CD4-positive, alpha-beta T cell treated with Interleukin-15 for 1 hour (primary cell): ENCODE results near the gene TANGO6.
"Not testable (repeated sequence)": the region's sequence is repeated elsewhere in the genome, so short reads cannot be mapped to it uniquely, and the experiment has no call there.

Source experiments
- DNase-seq: peaks from one replicate; pipeline ENCODE4 v3.0.0-alpha.2; 2020

Gene TANGO6

GRCh38 chr16:69124961-69125360, 281.6 kb downstream of the TANGO6 start:
- DNase-seq = not testable (repeated sequence)

DNA sequence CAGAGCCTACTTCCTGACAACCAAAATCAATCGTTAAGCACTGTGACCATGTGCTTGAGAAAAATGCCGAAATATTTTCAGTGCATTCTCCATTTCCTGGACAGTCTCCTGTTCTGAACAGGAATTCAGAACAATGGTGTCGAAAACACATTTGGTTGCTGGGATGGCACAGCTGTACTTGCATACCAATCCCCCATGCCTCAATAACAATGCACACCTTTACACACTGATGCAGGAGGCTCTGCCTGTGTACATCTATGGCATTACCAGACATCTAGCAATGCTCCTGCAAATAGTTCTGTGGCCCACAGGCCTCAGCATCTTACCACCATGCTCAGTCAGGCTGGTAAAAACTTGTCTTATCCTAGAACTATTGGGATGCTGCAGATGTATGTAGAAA, 282.9 kb downstream of the TANGO6 start:
- DNase-seq = no peak

DNA sequence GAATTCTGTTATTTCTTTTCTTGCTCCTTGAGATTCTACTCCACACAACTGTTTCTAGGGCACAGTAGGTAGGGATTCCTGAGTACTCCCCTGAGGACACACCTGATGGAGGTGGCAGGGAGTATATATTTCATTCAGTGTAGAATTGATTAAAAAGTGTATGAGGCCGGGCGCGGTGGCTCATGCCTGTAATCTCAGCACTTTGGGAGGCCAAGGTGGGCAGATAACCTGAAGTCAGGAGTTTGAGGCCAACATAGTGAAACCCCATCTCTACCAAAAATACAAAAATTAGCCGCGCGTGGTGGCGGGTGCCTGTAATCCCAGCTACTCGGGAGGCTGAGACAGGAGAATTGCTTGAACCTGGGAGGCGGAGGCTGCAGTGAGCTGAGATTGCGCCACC, 283.5 kb downstream of the TANGO6 start:
- not testable (repeated sequence) for DNase-seq

DNA sequence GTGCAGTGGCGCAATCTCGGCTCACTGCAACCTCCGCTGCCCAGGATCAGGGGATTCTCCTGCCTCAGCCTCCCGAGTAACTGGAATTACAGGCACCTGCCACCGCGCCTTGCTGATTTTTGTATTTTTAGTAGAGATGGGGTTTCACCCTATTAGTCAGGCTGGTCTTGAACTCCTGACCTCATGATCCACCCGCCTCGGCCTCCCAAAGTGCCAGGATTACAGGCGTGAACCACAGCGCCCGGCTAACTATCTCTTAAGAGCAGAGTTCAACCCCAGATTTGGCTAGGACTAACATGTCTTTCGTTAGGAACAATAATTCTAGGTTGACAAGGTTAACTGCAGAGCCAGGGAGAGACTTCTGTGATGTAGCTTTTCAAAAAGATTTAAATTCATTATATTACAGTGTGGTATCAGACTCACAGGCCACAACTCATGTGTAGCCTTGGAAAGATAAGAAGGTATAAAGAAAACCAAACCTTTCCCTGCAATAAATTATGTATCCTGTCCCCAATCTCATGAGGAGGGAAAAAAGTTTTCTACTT, 284.7 kb downstream of the TANGO6 start:
- no peak for DNase-seq

DNA sequence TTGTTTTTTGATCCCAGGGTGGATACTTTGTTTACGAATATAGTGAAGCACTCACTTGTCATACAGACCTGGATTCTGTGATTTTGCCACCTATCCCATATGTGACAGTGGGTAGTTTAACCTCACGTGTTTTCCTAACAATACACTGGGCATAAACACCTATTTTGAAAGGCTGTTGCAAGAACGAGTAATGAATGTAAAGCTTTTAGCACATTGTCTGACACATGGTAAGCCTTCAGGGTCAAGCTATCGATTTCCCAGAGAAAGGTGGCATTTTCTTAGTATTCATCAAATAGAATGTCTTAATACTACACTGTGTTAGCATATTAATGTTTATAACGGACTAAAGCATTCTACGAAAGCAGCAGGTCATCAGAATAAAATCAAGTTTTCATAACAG, 287.1 kb downstream of the TANGO6 start:
- no peak for DNase-seq

DNA sequence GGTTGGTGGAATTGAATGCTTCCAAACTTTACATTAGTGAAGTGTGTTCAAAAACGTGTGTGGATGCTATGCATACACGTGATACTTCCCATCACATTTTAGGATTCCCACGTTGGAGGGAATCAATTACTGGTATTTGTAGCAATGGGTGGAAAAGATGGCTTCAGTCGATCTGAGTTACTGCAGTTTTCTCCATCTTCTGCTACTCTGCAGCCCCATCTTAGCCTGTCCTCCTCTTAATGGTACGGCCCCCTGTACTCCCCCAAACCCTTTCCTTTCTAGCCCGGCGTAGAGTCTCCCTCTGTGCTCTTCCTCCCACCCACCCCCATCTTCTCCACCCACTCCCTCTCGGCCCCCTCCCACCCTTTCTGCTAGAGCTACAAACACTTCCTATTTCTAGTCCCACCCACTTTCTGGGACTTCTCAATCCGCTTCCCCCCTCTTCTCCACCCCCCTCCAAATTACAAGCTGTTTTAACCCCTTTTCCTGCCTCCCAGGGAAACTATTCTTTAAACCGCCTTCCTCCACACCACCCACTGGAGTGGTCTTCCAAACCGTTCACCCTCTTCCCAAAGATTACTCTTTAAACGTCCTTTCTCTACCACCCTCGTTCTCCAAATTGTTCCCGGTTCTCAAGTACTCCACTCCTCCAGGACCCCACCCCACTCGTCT, 288.0 kb downstream of the TANGO6 start:
- no peak for DNase-seq

GRCh38 chr16:69131839-69132423, 288.6 kb downstream of the TANGO6 start:
- peak; percentile 69 for DNase-seq

- peak; percentile 83 for DNase-seq
Measured at GRCh38 chr16:69132424-69133252, 289.3 kb downstream of the TANGO6 start, which contains the start of the genes CHTF8 and UTP4. Gene CHTF8 (minus strand): TSS chr16:69132588. CDS start chr16:69121458, 11,130 bp downstream. Gene UTP4 (plus strand): TSS chr16:69132649. CDS start chr16:69133460, 811 bp downstream.

DNA sequence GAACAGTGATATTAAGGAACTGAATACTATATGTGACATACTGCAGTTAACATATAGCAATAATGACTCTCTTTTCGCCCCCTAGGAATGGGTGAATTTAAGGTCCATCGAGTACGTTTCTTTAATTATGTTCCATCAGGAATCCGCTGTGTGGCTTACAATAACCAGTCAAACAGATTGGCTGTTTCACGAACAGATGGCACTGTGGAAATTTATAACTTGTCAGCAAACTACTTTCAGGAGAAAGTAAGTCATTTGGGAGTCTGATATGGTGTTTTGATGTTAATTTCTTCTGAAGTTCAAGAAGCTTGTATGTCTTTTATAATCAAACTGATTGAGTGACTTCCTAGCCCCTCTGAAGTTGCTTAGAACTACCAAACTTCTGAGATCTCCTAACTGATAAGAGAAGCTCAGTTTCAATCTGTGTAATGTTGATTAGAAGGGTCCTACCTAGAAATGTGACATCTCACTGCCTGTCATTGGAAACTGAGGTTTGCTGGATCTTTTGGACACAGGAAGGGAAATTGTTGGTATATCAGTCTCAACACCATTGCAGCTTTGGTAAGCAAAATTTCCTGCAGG, 290.1 kb downstream of the TANGO6 start:
- DNase-seq = no peak
